Neural crest cell (in vitro differentiated cells): Measurements from ENCODE around the gene HIRA. TPM values are rescaled to one million over a fixed set of nuclear protein-coding genes. Genes with fewer than 3 reads are reported as not detected.
A peak's percentile ranks its signal among the peaks of the same experiment; 100 is the strongest.

Experiments used
- DNase-seq: peaks from one replicate; pipeline ENCODE4 v3.0.0; 2021; ENCODE audit warnings: low read depth, mixed read lengths, low spot score
- H3K27ac Mint-ChIP-seq: one replicate; pipeline ENCODE4 v1.8.0; 2021; ENCODE audit warnings: mild to moderate bottlenecking, mixed read lengths; ENCODE audit not compliant: unreplicated experiment
- H3K27me3 Mint-ChIP-seq: 2 replicates; pipeline ENCODE4 v1.8.0; 2021; ENCODE audit warnings: low read depth, mild to moderate bottlenecking, mixed read lengths
- H3K36me3 Mint-ChIP-seq: 2 replicates; pipeline ENCODE4 v1.8.0; 2021; ENCODE audit warnings: low read depth, mild to moderate bottlenecking, mixed read lengths
- H3K4me1 Mint-ChIP-seq: 2 replicates; pipeline ENCODE4 v1.8.0; 2021; ENCODE audit warnings: mixed read lengths
- H3K4me3 Mint-ChIP-seq: one replicate; pipeline ENCODE4 v1.8.0; 2021; ENCODE audit warnings: mild to moderate bottlenecking, mixed read lengths
- H3K9me3 Mint-ChIP-seq: 2 replicates; pipeline ENCODE4 v1.8.0; 2021; ENCODE audit warnings: mixed read lengths
- CTCF ChIP-seq: fragments of 200-600 bp; sonication (generic); conservative IDR thresholded peaks from 2 replicates; pipeline ENCODE4 v1.5.0; 2021; ENCODE audit warnings: antibody characterized with exemption, mild to moderate bottlenecking
- total RNA-seq: library from RNA; stranded (reverse); gene quantifications from 2 replicates; pipeline ENCODE4 v1.2.1, GENCODE V29; 2021

Gene HIRA
- total RNA-seq, 1 donor from 2014 or later: 57.1 TPM

- Mint-ChIP-seq H3K4me3 (no peak overlapping the region), H3K36me3 (peaks cover 11% of the 10 kb centered on the region), H3K9me3 (no peaks in the 10 kb centered on the region), H3K27ac (no peak overlapping the region), H3K27me3 (no peaks in the 10 kb centered on the region), H3K4me1 (no peaks in the 10 kb centered on the region)
- TF ChIP-seq CTCF: no peak
- no peak for DNase-seq
Observed at GRCh38 chr22:19360862-19361261, 70.7 kb downstream of the HIRA start.

- TF ChIP-seq CTCF: no peak
- Mint-ChIP-seq H3K4me1 (no peaks in the 10 kb centered on the region), H3K9me3 (no peaks in the 10 kb centered on the region), H3K27me3 (no peaks in the 10 kb centered on the region), H3K27ac (no peak overlapping the region), H3K4me3 (no peak overlapping the region), H3K36me3 (peaks cover 11% of the 10 kb centered on the region)
- no peak for DNase-seq
Observed at GRCh38 chr22:19360300-19360792, 71.2 kb downstream of the HIRA start.

GRCh38 chr22:19359554-19360299, 71.8 kb downstream of the HIRA start:
- no peak overlapping the region for H3K4me3 Mint-ChIP-seq
- peak overlapping the region; percentile 50 for H3K27ac Mint-ChIP-seq
- no peaks in the 10 kb centered on the region for H3K9me3 Mint-ChIP-seq
- DNase-seq: no peak
- no peaks in the 10 kb centered on the region for H3K4me1 Mint-ChIP-seq
- peaks cover 11% of the 10 kb centered on the region for H3K36me3 Mint-ChIP-seq
- no peak for TF ChIP-seq CTCF
- H3K27me3 Mint-ChIP-seq: no peaks in the 10 kb centered on the region

GRCh38 chr22:19358703-19359553, 72.6 kb downstream of the HIRA start:
- DNase-seq: no peak
- Mint-ChIP-seq H3K36me3 (peaks cover 9% of the 10 kb centered on the region), H3K4me3 (no peak overlapping the region), H3K4me1 (no peaks in the 10 kb centered on the region), H3K9me3 (no peaks in the 10 kb centered on the region), H3K27me3 (no peaks in the 10 kb centered on the region), H3K27ac (peak overlapping the region; percentile 50)
- no peak for TF ChIP-seq CTCF

GRCh38 chr22:19358195-19358594, 73.3 kb downstream of the HIRA start:
- TF ChIP-seq CTCF: no peak
- Mint-ChIP-seq H3K27me3 (no peaks in the 10 kb centered on the region), H3K36me3 (peaks cover 9% of the 10 kb centered on the region), H3K4me3 (no peak overlapping the region), H3K27ac (no peak overlapping the region), H3K4me1 (no peaks in the 10 kb centered on the region), H3K9me3 (no peaks in the 10 kb centered on the region)
- no peak for DNase-seq
